HepG2 (cell line): ENCODE results near the gene EFNA2. TPM values are rescaled to one million over a fixed set of nuclear protein-coding genes. Genes with fewer than 3 reads are reported as not detected.

ENCODE experiments used
- HBP1 ChIP-seq: IDR thresholded peaks from 2 replicates; pipeline ENCODE4 v1.6.1; 2016; ENCODE audit warnings: low read depth, control low read depth
- SMARCC2 ChIP-seq: fragments of 450-650 bp; IDR thresholded peaks from 2 replicates; pipeline ENCODE4 v1.6.1; 2017; ENCODE audit warnings: antibody characterized with exemption, mild to moderate bottlenecking
- WIZ ChIP-seq: sonication (generic); formaldehyde crosslinking; IDR thresholded peaks from 2 replicates; pipeline ENCODE4 v1.5.1; 2020; ENCODE audit warnings: mild to moderate bottlenecking, missing genetic modification reagents
- ZBTB42 ChIP-seq: sonication (generic); formaldehyde crosslinking; IDR thresholded peaks from 2 replicates; pipeline ENCODE4 v1.5.0; 2020; ENCODE audit warnings: mild to moderate bottlenecking, missing genetic modification reagents
- ZBTB7B ChIP-seq: sonication (generic); formaldehyde crosslinking; IDR thresholded peaks from 2 replicates; pipeline ENCODE4 v1.4.0; 2020; ENCODE audit warnings: missing genetic modification reagents
- ZFYVE20 ChIP-seq: sonication (generic); formaldehyde crosslinking; IDR thresholded peaks from 2 replicates; pipeline ENCODE4 v1.8.0; 2023; ENCODE audit warnings: low read depth, mild to moderate bottlenecking, moderate library complexity, missing genetic modification reagents, borderline replicate concordance
- ZNF136 ChIP-seq: sonication (generic); formaldehyde crosslinking; IDR thresholded peaks from 2 replicates; pipeline ENCODE4 v1.8.1; 2022; ENCODE audit warnings: low read depth, mild to moderate bottlenecking, moderate library complexity, missing genetic modification reagents
- ZNF496 ChIP-seq: sonication (generic); formaldehyde crosslinking; IDR thresholded peaks from 2 replicates; pipeline ENCODE4 v1.8.1; 2023; ENCODE audit warnings: mild to moderate bottlenecking, moderate library complexity, missing genetic modification reagents; ENCODE audit not compliant: insufficient replicate concordance
- ZNF782 ChIP-seq: sonication (generic); formaldehyde crosslinking; IDR thresholded peaks from 2 replicates; pipeline ENCODE4 v1.4.0; 2020; ENCODE audit warnings: missing genetic modification reagents, mild to moderate bottlenecking, borderline replicate concordance
- ZSCAN25 ChIP-seq: sonication (generic); formaldehyde crosslinking; IDR thresholded peaks from 2 replicates; pipeline ENCODE4 v1.8.0; 2022; ENCODE audit warnings: mild to moderate bottlenecking, missing genetic modification reagents
- polyA plus RNA-seq, 8 experiments: library from polyadenylated mRNA; depleted of rRNA in 3 of 8; stranded (reverse) in 7 of 8; unstranded in 1 of 8; fragments of >200 nt; fragmentation: Illumina TruSeq in 4 of 8; extraction: Trizol in 4 of 8; gene quantifications; 2 replicates each; pipeline versions ENCODE4 v1.2.1 to v1.2.3, GENCODE V29; 2011 to 2016; ENCODE audit warnings: low read depth in 4 of 8, missing spikeins in 1 of 8, mixed read lengths in 1 of 8; ENCODE audit not compliant: insufficient read depth in 1 of 8
- total RNA-seq, 5 experiments: library from RNA; depleted of rRNA; stranded (reverse); fragments of >200 nt; fragmentation: Illumina TruSeq; extraction: Trizol; gene quantifications; 2 replicates each; pipeline ENCODE4 v1.2.3, GENCODE V29; 2016; ENCODE audit warnings: low read depth in 1 of 5
- TF ChIP-seq, protein P1 (sequence below): sonication (generic); formaldehyde crosslinking; conservative IDR thresholded peaks from 2 replicates; pipeline ENCODE4 v1.8.1; 2023; ENCODE audit warnings: missing genetic modification reagents
- TF ChIP-seq, protein P2 (sequence below): sonication (generic); formaldehyde crosslinking; IDR thresholded peaks from 2 replicates; pipeline ENCODE4 v1.4.0; 2020; ENCODE audit warnings: missing genetic modification reagents
- TF ChIP-seq, protein P3 (sequence below): IDR thresholded peaks from 2 replicates; pipeline ENCODE4 v1.4.0; 2020; ENCODE audit warnings: mild to moderate bottlenecking, missing genetic modification reagents

EFNA2 gene
- total and polyA plus RNA-seq, 2 of the 13 experiments (the other 11 are each of a cell fraction or from before 2014, with no cell fraction given) = 6.0 to 9.9 TPM

- TF ChIP-seq WIZ (CRISPR knock-in tag) (no peak), ZBTB42 (no peak), ZFYVE20 (CRISPR knock-in tag) (no peak), SMARCC2 (no peak), ZSCAN25 (no peak), ZNF496 (CRISPR knock-in tag) (no peak), HBP1 (CRISPR knock-in tag) (no peak), ZBTB7B (CRISPR knock-in tag) (peak; percentile 71), ZNF136 (no peak), ZNF782 (CRISPR knock-in tag) (0 out of 2 replicates have a peak, but pooled peaks have one; percentile 22)
- TF ChIP-seq, protein P1, sequence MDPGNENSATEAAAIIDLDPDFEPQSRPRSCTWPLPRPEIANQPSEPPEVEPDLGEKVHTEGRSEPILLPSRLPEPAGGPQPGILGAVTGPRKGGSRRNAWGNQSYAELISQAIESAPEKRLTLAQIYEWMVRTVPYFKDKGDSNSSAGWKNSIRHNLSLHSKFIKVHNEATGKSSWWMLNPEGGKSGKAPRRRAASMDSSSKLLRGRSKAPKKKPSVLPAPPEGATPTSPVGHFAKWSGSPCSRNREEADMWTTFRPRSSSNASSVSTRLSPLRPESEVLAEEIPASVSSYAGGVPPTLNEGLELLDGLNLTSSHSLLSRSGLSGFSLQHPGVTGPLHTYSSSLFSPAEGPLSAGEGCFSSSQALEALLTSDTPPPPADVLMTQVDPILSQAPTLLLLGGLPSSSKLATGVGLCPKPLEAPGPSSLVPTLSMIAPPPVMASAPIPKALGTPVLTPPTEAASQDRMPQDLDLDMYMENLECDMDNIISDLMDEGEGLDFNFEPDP (CRISPR knock-in tag) = no peak
- TF ChIP-seq, protein P2, sequence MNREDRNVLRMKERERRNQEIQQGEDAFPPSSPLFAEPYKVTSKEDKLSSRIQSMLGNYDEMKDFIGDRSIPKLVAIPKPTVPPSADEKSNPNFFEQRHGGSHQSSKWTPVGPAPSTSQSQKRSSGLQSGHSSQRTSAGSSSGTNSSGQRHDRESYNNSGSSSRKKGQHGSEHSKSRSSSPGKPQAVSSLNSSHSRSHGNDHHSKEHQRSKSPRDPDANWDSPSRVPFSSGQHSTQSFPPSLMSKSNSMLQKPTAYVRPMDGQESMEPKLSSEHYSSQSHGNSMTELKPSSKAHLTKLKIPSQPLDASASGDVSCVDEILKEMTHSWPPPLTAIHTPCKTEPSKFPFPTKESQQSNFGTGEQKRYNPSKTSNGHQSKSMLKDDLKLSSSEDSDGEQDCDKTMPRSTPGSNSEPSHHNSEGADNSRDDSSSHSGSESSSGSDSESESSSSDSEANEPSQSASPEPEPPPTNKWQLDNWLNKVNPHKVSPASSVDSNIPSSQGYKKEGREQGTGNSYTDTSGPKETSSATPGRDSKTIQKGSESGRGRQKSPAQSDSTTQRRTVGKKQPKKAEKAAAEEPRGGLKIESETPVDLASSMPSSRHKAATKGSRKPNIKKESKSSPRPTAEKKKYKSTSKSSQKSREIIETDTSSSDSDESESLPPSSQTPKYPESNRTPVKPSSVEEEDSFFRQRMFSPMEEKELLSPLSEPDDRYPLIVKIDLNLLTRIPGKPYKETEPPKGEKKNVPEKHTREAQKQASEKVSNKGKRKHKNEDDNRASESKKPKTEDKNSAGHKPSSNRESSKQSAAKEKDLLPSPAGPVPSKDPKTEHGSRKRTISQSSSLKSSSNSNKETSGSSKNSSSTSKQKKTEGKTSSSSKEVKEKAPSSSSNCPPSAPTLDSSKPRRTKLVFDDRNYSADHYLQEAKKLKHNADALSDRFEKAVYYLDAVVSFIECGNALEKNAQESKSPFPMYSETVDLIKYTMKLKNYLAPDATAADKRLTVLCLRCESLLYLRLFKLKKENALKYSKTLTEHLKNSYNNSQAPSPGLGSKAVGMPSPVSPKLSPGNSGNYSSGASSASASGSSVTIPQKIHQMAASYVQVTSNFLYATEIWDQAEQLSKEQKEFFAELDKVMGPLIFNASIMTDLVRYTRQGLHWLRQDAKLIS = no peak
- TF ChIP-seq, protein P3, sequence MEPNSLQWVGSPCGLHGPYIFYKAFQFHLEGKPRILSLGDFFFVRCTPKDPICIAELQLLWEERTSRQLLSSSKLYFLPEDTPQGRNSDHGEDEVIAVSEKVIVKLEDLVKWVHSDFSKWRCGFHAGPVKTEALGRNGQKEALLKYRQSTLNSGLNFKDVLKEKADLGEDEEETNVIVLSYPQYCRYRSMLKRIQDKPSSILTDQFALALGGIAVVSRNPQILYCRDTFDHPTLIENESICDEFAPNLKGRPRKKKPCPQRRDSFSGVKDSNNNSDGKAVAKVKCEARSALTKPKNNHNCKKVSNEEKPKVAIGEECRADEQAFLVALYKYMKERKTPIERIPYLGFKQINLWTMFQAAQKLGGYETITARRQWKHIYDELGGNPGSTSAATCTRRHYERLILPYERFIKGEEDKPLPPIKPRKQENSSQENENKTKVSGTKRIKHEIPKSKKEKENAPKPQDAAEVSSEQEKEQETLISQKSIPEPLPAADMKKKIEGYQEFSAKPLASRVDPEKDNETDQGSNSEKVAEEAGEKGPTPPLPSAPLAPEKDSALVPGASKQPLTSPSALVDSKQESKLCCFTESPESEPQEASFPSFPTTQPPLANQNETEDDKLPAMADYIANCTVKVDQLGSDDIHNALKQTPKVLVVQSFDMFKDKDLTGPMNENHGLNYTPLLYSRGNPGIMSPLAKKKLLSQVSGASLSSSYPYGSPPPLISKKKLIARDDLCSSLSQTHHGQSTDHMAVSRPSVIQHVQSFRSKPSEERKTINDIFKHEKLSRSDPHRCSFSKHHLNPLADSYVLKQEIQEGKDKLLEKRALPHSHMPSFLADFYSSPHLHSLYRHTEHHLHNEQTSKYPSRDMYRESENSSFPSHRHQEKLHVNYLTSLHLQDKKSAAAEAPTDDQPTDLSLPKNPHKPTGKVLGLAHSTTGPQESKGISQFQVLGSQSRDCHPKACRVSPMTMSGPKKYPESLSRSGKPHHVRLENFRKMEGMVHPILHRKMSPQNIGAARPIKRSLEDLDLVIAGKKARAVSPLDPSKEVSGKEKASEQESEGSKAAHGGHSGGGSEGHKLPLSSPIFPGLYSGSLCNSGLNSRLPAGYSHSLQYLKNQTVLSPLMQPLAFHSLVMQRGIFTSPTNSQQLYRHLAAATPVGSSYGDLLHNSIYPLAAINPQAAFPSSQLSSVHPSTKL (CRISPR knock-in tag) = 0 out of 2 replicates have a peak, but pooled peaks have one; percentile 10
Measured at GRCh38 chr19:1304197-1304924, 18.7 kb downstream of the EFNA2 start (continued).
